ENCODE measurements around the gene PRR3.

PRR3 gene

GRCh38 chr6:30611856-30612194 is 54.7 kb downstream of the PRR3 start:
- FAIRE-seq = no peak

GRCh38 chr6:30612213-30612612 is 55.1 kb downstream of the PRR3 start:
- DNase-seq (ENCODE audit: low spot score) (no peak), FAIRE-seq (no peak)

More at GRCh38 chr6:30611856-30612194, 54.7 kb downstream of the PRR3 start:
- DNase-seq (ENCODE audit: low spot score) = no peak

- FAIRE-seq (peak; percentile 79), DNase-seq (ENCODE audit: low spot score) (peak; percentile 66)
Observed at GRCh38 chr6:30612687-30613248, 55.7 kb downstream of the PRR3 start.
